PC-3 (cell line): Measurements from ENCODE around the gene TNFRSF4.

ENCODE experiments used
- CTCF ChIP-seq: fragments of 300-600 bp; sonication (generic); conservative IDR thresholded peaks from 2 replicates; pipeline ENCODE4 v1.5.1; 2017; ENCODE audit warnings: antibody characterized with exemption, low read depth, mild to moderate bottlenecking, low read length
- EZH2 ChIP-seq: fragments of 300-600 bp; sonication (generic); IDR thresholded peaks from one replicate; pipeline ENCODE4 v1.6.1; 2017; ENCODE audit warnings: antibody characterized with exemption, mild to moderate bottlenecking, low read length; ENCODE audit not compliant: unreplicated experiment

GRCh38 chr1:1175221-1176062 lies 38.5 kb downstream of the TNFRSF4 start:
- no peak for TF ChIP-seq CTCF
- no peak for TF ChIP-seq EZH2
